Activated CD4-positive, alpha-beta T cell treated with anti-CD3 and anti-CD28 coated beads for 1 hour (primary cell): ENCODE data around the gene FBXO34.
A peak's percentile ranks its signal among the peaks of the same experiment; 100 is the strongest.
"Not testable (repeated sequence)": the region's sequence is repeated elsewhere in the genome, so short reads cannot be mapped to it uniquely, and the experiment has no call there.

Source experiments
- DNase-seq: peaks from one replicate; pipeline ENCODE4 v3.0.0-alpha.2; 2020

FBXO34 gene

DNA sequence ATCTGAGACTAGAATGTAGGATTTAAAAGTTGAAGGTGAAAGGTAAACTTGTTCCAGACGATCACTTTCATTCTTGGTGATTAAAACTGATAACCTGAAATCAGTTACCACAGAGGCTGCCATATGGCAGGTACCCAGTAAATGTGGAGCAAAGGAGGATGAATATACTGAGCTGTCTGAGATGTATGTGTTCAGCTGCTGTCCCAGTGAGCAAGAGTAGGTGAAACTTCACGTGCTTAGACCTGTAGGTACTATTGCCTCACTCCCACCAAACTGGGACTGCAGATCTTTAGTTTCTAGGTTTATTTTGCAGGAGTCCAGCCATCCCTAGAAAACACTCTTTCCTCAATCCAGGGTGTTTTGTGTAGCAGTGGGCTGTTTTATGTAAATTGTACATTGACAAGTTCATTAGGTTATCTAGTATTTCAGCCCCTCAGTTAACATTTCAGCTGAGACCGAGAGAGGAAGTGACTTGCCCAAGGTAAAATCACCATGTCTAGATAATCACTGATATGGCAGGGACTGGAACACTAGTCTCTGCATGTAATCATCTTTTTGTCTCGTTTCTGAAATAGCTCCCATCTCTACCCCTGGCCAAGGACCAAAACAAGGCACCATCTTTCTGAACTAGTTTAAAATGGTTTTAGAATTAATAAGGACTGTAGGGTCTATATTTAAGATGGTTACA, 77.7 kb downstream of the FBXO34 start:
- no peak for DNase-seq

DNA sequence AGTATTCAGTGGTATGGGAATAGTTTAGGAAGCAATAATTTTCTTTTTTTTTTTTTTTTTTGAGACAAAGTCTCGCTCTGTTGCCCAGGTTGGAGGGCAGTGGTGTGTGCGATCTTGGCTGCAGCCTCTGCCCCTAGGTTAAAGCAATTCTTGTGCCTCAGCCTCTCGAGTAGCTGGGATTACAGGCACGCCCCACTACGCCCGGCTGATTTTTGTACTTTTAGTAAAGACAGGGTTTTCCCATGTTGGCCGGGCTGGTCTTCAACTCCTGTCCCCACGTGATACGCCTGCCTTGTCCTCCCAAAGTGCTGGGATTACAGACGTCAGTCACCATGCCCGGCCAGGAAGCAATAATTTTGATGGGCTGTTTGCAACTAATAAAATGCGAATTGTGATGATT, 78.3 kb downstream of the FBXO34 start:
- DNase-seq, result no peak

DNA sequence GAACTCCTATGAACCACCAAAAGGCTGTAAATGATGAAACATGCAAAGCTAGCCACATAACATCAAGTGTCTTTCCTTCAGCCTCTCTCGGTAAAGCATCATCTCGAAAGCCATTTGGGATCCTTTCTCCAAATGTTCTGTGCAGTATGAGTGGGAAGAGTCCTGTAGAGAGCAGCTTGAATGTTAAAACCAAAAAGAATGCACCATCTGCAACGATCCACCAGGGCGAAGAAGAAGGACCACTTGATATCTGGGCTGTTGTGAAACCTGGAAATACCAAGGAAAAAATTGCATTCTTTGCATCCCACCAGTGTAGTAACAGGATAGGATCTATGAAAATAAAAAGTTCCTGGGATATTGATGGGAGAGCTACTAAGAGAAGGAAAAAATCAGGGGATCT, 79.2 kb downstream of the FBXO34 start:
- DNase-seq, result no peak

DNA sequence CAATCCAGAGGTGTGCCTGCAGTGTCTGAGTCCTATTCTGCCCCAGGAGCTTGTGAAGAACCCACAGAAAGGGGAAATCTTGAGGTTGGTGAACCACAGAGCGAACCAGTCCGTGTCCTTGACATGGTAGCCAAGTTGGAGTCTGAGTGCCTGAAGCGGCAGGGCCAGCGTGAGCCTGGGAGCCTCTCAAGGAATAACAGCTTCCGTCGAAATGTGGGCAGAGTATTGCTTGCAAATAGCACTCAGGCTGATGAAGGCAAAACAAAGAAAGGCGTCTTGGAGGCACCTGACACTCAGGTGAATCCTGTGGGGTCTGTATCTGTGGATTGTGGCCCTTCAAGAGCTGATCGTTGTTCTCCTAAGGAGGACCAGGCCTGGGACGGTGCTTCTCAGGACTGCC, 79.9 kb downstream of the FBXO34 start:
- DNase-seq, result no peak

- DNase-seq, result no peak
These were observed 81.0 kb downstream of the FBXO34 start for GRCh38 chr14:55352201-55352600.

DNA sequence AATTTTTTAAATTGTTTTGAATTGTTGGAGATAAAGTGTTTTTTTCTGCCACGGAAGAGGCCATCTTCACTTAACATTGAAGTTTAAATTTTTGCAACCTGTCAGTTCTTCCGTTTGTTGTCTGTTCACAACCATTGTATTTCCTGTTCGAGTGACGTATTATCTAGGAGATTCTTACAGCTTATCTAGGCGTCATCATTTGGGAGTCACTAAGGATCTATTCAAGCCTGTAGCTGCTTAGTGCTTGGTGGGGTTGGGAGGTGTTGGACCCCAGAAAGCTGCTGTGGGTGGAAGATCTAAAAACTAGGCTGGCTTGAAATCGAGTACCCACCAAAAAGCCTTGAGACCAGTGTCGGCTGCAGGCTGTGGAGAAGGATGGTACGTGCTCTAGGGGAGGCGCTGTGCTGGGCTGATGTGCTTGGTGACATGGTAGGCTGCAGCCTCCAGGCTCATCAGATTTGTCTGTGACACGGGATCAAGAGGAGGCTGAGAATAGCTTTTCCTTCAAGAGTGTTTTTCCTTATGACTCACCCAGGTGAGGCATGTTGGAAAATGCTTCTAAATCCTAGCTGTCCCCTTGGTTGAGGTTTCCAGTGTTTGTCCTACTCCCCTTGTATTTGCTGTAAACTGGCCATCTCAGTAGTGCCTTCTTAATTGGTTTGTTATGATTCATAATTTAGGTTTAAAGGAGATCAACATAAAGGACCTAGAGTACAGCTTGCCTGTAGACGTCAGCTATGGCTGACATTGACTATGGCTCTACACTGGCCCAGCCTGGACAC, 82.7 kb downstream of the FBXO34 start:
- DNase-seq, result no peak

DNA sequence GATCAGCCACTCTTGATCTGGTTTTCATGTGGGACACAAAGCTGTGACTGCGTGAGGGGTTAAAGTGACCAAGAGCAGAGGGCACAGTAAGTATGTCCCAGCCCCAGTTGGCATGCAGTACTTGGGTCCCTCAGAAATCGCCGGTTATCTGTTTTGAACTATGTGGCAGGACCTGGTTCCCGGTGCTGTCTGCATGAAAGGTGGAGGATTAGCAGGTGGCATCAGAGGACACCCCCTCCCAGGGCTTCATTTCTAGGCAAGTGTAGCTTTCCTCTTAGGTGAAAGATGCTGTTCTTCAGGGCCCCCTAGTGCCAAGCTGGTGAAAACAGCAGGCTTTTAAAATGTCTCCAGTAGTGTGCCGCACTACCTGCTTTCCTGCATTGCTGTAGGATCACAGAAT, 83.3 kb downstream of the FBXO34 start:
- peak; percentile 38 for DNase-seq

- no peak for DNase-seq
These were observed 84.7 kb downstream of the FBXO34 start for GRCh38 chr14:55355922-55356321.

DNA sequence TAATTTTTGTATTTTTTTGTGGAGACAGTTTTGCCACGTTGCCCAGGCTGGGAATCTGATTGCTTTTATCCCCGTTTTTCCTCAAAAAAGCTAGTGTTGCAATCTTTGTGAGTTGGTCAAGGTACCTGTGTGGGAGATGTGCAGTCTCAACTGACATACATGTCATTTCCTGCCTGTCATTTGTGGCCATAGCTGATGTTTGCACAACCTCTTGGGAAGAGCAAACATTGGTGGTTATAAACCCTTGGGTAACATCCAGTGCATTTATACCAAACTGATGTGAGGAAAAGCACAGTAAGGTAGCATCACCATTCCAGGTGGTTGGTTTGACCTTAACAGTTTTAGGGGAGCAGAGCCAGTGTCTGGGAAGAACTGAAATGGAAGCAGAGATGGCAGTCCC, 85.7 kb downstream of the FBXO34 start:
- DNase-seq, result no peak

GRCh38 chr14:55359307-55359706, 88.1 kb downstream of the FBXO34 start:
- DNase-seq, result no peak

- no peak for DNase-seq
These were observed 90.0 kb downstream of the FBXO34 start for GRCh38 chr14:55361190-55361589.

DNA sequence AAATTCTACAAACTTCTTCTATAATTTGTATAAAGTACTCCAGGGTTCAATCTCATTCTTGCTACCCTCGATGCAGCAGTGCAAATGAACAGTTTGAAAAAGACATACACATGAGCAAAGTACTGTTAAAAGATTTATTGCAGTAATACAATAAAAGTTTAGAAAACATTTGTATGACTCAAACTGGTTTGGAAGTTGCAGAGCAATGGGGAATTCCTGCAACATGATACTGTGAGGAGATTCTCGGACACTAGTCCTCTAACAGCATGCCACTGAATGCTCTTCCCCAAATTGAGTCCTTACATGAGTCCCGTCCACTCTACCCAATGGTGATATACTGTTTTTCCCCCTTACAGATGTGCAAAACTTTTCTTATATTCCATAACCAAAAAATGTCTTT, 95.0 kb downstream of the FBXO34 start:
- DNase-seq, result no peak

DNA sequence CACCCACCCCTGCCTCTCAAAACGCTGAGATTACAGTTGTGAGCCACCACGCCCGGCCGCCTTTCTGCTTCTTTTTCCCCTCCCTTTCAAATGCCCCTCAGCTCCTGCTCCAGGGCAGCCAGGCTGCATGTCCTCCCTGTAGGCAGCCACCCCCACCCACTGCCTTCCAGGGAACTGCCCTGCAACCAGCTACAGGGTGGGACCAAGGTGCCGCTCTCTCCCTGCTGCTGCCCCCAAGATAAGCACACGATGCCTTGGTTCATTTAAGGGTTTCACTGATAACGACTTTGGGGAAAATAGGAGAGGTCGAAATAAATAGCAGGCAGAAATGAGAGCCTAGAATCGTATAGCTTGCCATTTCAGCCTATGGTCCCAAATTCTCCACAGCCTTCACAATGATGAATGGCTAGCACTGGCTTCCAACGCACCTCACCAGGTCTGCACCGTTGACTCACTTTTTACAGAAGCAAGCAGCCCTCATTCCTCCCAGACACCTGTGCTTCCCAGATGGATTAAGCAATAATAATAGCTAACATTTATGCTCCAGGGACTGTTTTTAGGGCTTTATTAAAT, 99.7 kb downstream of the FBXO34 start:
- no peak for DNase-seq

DNA sequence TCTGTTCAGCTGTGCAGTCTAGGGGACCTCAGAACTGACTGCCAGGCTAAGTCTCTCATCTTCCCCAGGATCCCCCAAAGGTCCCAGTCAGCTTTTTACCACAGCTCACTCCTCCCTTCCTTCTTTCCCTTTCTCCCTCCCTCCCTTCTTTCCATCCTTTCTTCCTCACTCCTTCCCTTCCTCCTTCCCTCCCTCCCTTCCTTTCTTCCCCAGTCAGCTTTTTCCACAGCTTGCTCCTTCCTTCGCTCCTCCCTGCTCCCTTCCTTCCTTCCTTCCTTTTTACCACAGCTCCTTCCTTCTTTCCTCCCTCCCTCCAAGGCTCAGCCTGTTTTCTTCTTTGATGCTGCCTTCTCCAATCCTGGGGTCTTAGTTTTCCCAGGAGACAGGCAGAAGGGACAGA, 101.2 kb downstream of the FBXO34 start:
- DNase-seq, result no peak

- no peak for DNase-seq
These were observed 101.6 kb downstream of the FBXO34 start for GRCh38 chr14:55372825-55373224.

GRCh38 chr14:55373784-55374705, 102.8 kb downstream of the FBXO34 start:
- DNase-seq, result no peak

- DNase-seq, result no peak
These were observed 103.5 kb downstream of the FBXO34 start for GRCh38 chr14:55374771-55375170.

DNA sequence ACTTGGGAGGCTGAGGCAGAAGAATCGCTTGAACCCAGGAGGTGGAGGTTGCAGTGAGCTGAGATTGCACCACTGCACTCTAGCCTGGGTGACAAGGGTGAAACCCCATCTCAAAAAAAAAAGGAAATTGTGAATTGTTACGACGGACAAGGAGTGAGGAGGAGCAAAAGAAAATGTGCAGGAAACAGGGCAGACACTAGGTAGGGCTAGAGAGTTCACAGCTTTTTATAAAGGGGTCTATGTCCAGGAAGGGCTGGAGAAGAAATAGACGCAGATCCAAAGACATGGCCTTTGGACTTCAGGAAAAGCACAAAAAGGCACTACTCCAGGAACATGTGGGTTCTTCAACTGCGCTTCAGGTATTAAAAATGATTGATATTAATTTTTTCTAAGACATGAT, 106.0 kb downstream of the FBXO34 start:
- no peak for DNase-seq

GRCh38 chr14:55381040-55381439, 109.8 kb downstream of the FBXO34 start:
- DNase-seq, result no peak

- DNase-seq, result no peak
These were observed 110.3 kb downstream of the FBXO34 start for GRCh38 chr14:55381561-55381960.

DNA sequence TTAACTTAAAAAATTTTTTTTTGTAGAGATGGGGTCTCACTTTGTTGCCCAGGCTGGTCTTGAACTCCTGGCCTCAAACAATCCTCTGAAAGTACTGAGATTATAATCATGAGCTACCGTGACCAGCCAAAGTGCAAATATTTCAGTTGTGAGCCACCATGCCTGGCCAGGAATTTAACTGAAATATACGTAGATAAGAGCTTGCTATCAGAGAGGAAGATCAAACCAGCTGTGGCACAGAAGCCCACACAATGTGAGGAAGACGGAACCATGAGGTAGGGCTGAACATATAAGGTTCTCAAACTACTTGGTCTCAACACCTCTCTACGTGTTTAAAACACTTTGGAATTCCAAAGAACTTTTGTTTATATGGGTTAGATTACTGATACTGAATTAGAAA, 111.3 kb downstream of the FBXO34 start:
- no peak for DNase-seq

- not testable (repeated sequence) for DNase-seq
These were observed 111.8 kb downstream of the FBXO34 start for GRCh38 chr14:55383056-55383466.

DNA sequence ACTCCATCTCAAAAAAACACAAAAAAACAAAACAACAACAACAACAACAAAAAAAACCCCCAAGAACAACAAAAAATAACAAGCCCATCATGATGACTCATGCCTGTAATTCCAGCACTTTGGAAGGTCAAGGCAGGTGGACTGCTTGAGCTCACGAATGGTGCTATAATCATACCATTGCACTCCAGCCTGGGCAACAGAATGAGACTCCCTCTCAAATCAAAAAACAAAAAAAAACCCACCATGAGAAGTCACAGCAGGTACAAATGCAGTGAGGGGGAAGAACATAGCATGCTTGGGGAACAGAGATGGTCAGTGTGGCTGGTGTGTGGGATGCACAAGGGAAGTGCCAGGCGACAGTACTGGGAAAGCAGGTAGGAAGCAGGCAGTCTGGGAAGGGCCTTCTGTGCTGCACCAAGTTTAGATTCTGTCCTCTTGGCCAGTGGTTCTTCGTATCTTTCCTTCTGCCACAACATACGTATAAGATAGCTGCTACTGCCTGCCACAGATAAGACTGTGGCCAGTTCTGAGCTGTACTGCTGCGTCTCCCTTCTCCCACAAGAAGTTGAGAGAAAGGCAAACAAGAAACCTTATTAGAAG, 112.4 kb downstream of the FBXO34 start:
- no peak for DNase-seq
